ENCODE measurements around the gene PDE4B.

The PDE4B gene

DNA sequence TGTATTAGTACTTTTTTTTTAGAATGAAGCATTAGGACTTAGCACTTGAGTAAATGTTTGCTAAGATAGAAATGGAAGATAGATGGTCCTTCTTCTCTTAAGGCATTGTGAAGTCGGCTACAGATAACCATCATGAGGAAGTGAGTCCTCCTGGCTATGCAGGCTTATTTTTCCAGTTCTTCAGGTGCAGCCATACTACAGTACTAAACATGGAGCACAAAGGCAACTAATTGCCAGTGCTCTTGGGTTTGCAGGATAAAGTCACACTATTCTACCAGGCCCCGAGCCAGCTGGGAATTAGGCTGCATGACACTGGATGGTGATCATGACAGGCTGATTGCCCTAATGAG is 543.9 kb downstream of the PDE4B start:
- Histone ChIP-seq H3K36me3 (replicated peaks; ENCODE audit: low read depth, low read length) (peaks cover 30% of the 10 kb centered on the region), H4K20me1 (ENCODE audit: insufficient read depth, low read length) (no peaks in the 10 kb centered on the region), H3K4me2 (ENCODE audit: low read length) (peak overlapping the region; percentile 100), H2AFZ (ENCODE audit: low read depth, low read length) (no peak overlapping the region), H3K27me3 (ENCODE audit: low read depth, low read length) (no peaks in the 10 kb centered on the region), H3K4me1 (ENCODE audit: low read length) (peaks cover 63% of the 10 kb centered on the region), H3K9me3 (ENCODE audit: insufficient read depth, low read length) (no peaks in the 10 kb centered on the region), H3K27ac (ENCODE audit: low read length) (peak overlapping the region; percentile 100), H3K9ac (ENCODE audit: low read length) (peak overlapping the region; percentile 99), H3K79me2 (ENCODE audit: low read length) (peaks cover 100% of the 10 kb centered on the region), H3K4me3 (ENCODE audit: low read length) (peak overlapping the region; percentile 97)
- TF ChIP-seq, protein P1, sequence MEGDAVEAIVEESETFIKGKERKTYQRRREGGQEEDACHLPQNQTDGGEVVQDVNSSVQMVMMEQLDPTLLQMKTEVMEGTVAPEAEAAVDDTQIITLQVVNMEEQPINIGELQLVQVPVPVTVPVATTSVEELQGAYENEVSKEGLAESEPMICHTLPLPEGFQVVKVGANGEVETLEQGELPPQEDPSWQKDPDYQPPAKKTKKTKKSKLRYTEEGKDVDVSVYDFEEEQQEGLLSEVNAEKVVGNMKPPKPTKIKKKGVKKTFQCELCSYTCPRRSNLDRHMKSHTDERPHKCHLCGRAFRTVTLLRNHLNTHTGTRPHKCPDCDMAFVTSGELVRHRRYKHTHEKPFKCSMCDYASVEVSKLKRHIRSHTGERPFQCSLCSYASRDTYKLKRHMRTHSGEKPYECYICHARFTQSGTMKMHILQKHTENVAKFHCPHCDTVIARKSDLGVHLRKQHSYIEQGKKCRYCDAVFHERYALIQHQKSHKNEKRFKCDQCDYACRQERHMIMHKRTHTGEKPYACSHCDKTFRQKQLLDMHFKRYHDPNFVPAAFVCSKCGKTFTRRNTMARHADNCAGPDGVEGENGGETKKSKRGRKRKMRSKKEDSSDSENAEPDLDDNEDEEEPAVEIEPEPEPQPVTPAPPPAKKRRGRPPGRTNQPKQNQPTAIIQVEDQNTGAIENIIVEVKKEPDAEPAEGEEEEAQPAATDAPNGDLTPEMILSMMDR (IDR thresholded peaks at IDR 0.05; ENCODE audit: low read depth, low read length), result no peak
- TF ChIP-seq EZH2phosphoT487 (IDR thresholded peaks at IDR 0.05; ENCODE audit: low read depth), result no peak

DNA sequence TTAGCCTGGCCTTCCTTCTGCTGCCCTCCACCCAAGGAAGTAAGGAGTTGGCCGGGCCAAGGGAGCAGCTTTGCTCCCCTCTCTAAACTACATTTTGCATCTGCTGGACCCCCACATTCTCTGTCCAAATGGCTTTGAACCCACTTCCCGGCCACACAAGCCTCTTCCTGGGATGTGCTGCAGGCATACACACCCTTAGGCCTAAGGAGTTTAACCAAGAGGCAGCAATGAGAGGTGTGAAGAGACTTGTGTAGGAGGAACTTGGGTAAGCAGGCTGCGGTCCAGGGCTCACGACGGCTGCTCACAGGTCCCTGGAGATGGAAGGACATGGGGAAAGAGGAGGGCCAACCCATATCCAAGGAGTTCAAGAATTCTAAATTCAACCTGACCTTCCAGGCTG is 544.6 kb downstream of the PDE4B start:
- no peak for TF ChIP-seq EZH2phosphoT487 (IDR thresholded peaks at IDR 0.05; ENCODE audit: low read depth)
- TF ChIP-seq, protein P1 (IDR thresholded peaks at IDR 0.05; ENCODE audit: low read depth, low read length), result no peak
- H3K4me2 ChIP-seq (ENCODE audit: low read length), result peak overlapping the region; percentile 100
- peaks cover 30% of the 10 kb centered on the region for H3K36me3 ChIP-seq (replicated peaks; ENCODE audit: low read depth, low read length)
- H3K4me3 ChIP-seq (ENCODE audit: low read length), result peak overlapping the region; percentile 97
- peak overlapping the region; percentile 100 for H3K27ac ChIP-seq (ENCODE audit: low read length)
- H3K79me2 ChIP-seq (ENCODE audit: low read length), result peaks cover 100% of the 10 kb centered on the region
- H3K27me3 ChIP-seq (ENCODE audit: low read depth, low read length), result no peaks in the 10 kb centered on the region
- H3K9me3 ChIP-seq (ENCODE audit: insufficient read depth, low read length), result no peaks in the 10 kb centered on the region
- peak overlapping the region; percentile 99 for H3K9ac ChIP-seq (ENCODE audit: low read length)
- no peak overlapping the region for H2AFZ ChIP-seq (ENCODE audit: low read depth, low read length)
- no peaks in the 10 kb centered on the region for H4K20me1 ChIP-seq (ENCODE audit: insufficient read depth, low read length)
- peaks cover 65% of the 10 kb centered on the region for H3K4me1 ChIP-seq (ENCODE audit: low read length)

DNA sequence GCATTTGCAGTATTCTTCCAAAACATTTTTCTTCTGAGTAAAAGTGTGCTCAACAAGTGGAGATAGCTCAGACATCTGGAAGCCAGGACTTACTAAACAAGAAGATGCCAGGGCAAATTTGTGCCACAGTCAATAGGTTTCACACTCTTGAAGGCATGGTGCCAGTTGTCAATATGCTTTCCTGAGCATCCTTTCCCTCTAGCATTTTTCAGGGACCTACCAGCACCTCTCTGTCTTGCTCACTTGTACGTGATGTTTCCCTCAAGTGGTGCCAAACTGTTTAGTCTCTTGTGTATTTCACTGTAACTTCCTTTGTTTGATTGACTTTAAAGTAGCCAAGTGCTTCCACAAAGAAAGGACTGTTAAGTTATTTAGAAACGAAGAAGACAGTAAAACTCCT is 547.2 kb downstream of the PDE4B start:
- Histone ChIP-seq H3K4me2 (ENCODE audit: low read length) (peak overlapping the region; percentile 86), H3K27ac (ENCODE audit: low read length) (peak overlapping the region; percentile 77), H3K9ac (ENCODE audit: low read length) (peak overlapping the region; percentile 61), H3K79me2 (ENCODE audit: low read length) (peaks cover 100% of the 10 kb centered on the region), H3K4me1 (ENCODE audit: low read length) (peaks cover 89% of the 10 kb centered on the region), H3K27me3 (ENCODE audit: low read depth, low read length) (no peaks in the 10 kb centered on the region), H3K9me3 (ENCODE audit: insufficient read depth, low read length) (no peaks in the 10 kb centered on the region), H3K36me3 (replicated peaks; ENCODE audit: low read depth, low read length) (peaks cover 14% of the 10 kb centered on the region), H4K20me1 (ENCODE audit: insufficient read depth, low read length) (peaks cover 13% of the 10 kb centered on the region), H2AFZ (ENCODE audit: low read depth, low read length) (no peak overlapping the region), H3K4me3 (ENCODE audit: low read length) (peak overlapping the region; percentile 63)
- TF ChIP-seq, protein P1 (IDR thresholded peaks at IDR 0.05; ENCODE audit: low read depth, low read length), result no peak
- TF ChIP-seq EZH2phosphoT487 (IDR thresholded peaks at IDR 0.05; ENCODE audit: low read depth), result no peak

DNA sequence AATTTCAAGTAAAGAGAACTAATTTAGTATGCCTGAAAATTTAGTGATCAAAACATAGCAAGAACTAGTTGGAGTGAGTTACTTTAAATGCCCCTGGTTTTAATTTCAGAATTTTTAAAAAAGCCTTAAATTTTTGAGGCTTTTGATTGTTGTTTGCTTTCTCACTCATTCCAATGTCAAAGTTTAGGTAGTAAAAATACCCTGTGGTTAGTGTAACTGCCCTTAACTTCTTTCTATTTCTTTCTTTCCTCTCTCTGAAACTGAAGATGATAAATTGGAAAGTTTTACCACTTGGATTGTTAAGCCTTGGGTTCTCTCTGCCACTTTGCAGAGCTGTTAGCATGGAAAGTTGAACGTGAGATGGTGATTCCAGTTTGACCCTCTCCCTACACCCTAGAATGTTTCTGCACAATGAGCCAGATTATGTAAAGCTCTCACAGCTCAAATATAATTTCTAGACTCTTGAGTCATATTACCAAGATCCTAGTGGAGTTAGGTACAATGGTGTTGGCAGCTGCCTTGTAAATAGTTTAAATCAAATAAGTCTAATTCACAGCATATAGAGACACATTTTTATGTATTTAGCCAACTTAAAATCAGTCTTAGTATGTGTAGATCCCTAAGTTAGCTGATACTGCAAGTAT is 548.9 kb downstream of the PDE4B start:
- no peaks in the 10 kb centered on the region for H3K9me3 ChIP-seq (ENCODE audit: insufficient read depth, low read length)
- peak overlapping the region; percentile 77 for H3K27ac ChIP-seq (ENCODE audit: low read length)
- no peak for TF ChIP-seq EZH2phosphoT487 (IDR thresholded peaks at IDR 0.05; ENCODE audit: low read depth)
- TF ChIP-seq, protein P1 (IDR thresholded peaks at IDR 0.05; ENCODE audit: low read depth, low read length), result no peak
- H3K4me1 ChIP-seq (ENCODE audit: low read length), result peaks cover 89% of the 10 kb centered on the region
- no peaks in the 10 kb centered on the region for H3K27me3 ChIP-seq (ENCODE audit: low read depth, low read length)
- H3K36me3 ChIP-seq (replicated peaks; ENCODE audit: low read depth, low read length), result peaks cover 16% of the 10 kb centered on the region
- H3K4me2 ChIP-seq (ENCODE audit: low read length), result peak overlapping the region; percentile 67
- no peak overlapping the region for H2AFZ ChIP-seq (ENCODE audit: low read depth, low read length)
- peak overlapping the region; percentile 61 for H3K9ac ChIP-seq (ENCODE audit: low read length)
- H4K20me1 ChIP-seq (ENCODE audit: insufficient read depth, low read length), result peaks cover 29% of the 10 kb centered on the region
- peaks cover 100% of the 10 kb centered on the region for H3K79me2 ChIP-seq (ENCODE audit: low read length)
- H3K4me3 ChIP-seq (ENCODE audit: low read length), result peak overlapping the region; percentile 54
